Fibroblast of skin of back (primary cell): ENCODE measurements around the gene OSCAR.
"Not testable (repeated sequence)": the region's sequence is repeated elsewhere in the genome, so short reads cannot be mapped to it uniquely, and the experiment has no call there.

Experiments used
- DNase-seq: peaks from one replicate; pipeline ENCODE4 v3.0.0-alpha.2; 2013

The OSCAR gene

GRCh38 chr19:54125713-54126112 lies 25.1 kb upstream of the OSCAR start:
- DNase-seq, result no peak

GRCh38 chr19:54124393-54124792 lies 23.8 kb upstream of the OSCAR start:
- DNase-seq, result no peak

GRCh38 chr19:54123682-54124081 lies 23.1 kb upstream of the OSCAR start:
- no peak for DNase-seq

- DNase-seq, result no peak
Measured at GRCh38 chr19:54121259-54121658, 20.7 kb upstream of the OSCAR start.

- peak; percentile 99 for DNase-seq
Measured at GRCh38 chr19:54115109-54116063, 14.8 kb upstream of the OSCAR start, which contains the start of the genes PRPF31 and TFPT. TSS of gene PRPF31 (plus strand) at chr19:54115754. CDS start at chr19:54118279, 2,525 bp downstream. TSS of gene TFPT (minus strand) at chr19:54115657. CDS start at chr19:54115269, 388 bp downstream.

GRCh38 chr19:54114340-54115108 lies 13.9 kb upstream of the OSCAR start:
- peak; percentile 37 for DNase-seq

GRCh38 chr19:54109651-54110050 lies 9.0 kb upstream of the OSCAR start:
- DNase-seq, result no peak

GRCh38 chr19:54108496-54108895 lies 7.9 kb upstream of the OSCAR start:
- DNase-seq, result no peak

- no peak for DNase-seq
Measured at GRCh38 chr19:54107876-54108490, 7.4 kb upstream of the OSCAR start.

GRCh38 chr19:54106716-54107115 lies 6.1 kb upstream of the OSCAR start:
- DNase-seq, result no peak

- no peak for DNase-seq
Measured at GRCh38 chr19:54105796-54106195, 5.2 kb upstream of the OSCAR start.

GRCh38 chr19:54104998-54105715 lies 4.6 kb upstream of the OSCAR start:
- DNase-seq, result no peak

GRCh38 chr19:54102421-54103169 lies 2.0 kb upstream of the OSCAR start, which contains the start of gene NDUFA3:
TSS of gene NDUFA3 (plus strand) at chr19:54102855. CDS start at chr19:54102879, 24 bp downstream.
- peak; percentile 98 for DNase-seq

GRCh38 chr19:54099903-54100255 lies 724 bp downstream of the OSCAR start:
- not testable (repeated sequence) for DNase-seq

- no peak for DNase-seq
Measured at GRCh38 chr19:54099190-54099902, 1.3 kb downstream of the OSCAR start.

GRCh38 chr19:54096617-54097106 lies 3.9 kb downstream of the OSCAR start:
- peak; percentile 61 for DNase-seq

- peak; percentile 54 for DNase-seq
Measured at GRCh38 chr19:54095859-54096616, 4.6 kb downstream of the OSCAR start.

GRCh38 chr19:54095136-54095858 lies 5.3 kb downstream of the OSCAR start:
- no peak for DNase-seq

- no peak for DNase-seq
Measured at GRCh38 chr19:54094426-54095000, 6.1 kb downstream of the OSCAR start.
